Body of pancreas (tissue), 4 donors: ENCODE results near the gene SPATA46. TPM values are rescaled to one million over a fixed set of nuclear protein-coding genes. Genes with fewer than 3 reads are reported as not detected.

ENCODE experiments used
- ATAC-seq: fragments of 150-250 bp; one replicate; pipeline ENCODE4 v1.9.1; 2016
- DNase-seq, 4 donors: peaks; one replicate each; pipeline ENCODE4 v3.0.0-alpha.2; 2019
- H3K27ac ChIP-seq, 4 donors: fragments of 200-600 bp; sonication (generic); 1 replicate in 3 of 4; 2 replicates in 1 of 4; pipeline versions ENCODE4 v1.5.1 to v1.6.1; 2016 to 2019; ENCODE audit warnings: mild to moderate bottlenecking in 1 of 4, mixed read lengths in 1 of 4, moderate library complexity in 1 of 4
- H3K27me3 ChIP-seq, 2 donors: fragments of 200-600 bp; sonication (generic); one replicate each; pipeline ENCODE4 v1.6.0; 2016; ENCODE audit warnings: mild to moderate bottlenecking in 1 of 2
- H3K36me3 ChIP-seq, 2 donors: fragments of 200-600 bp; sonication (generic); replicated peaks in 1 of 2; 2 replicates each; pipeline ENCODE4 v1.5.1; 2016; ENCODE audit warnings: low read depth in 2 of 2; ENCODE audit not compliant: insufficient read depth in 1 of 2
- H3K4me1 ChIP-seq: fragments of 200-600 bp; sonication (generic); one replicate; pipeline ENCODE4 v1.6.0; 2016
- H3K4me3 ChIP-seq, 2 donors: fragments of 200-600 bp; sonication (generic); 1 replicate in 1 of 2; 2 replicates in 1 of 2; pipeline ENCODE4 v1.5.1; 2016 to 2019
- H3K9me3 ChIP-seq, 3 donors: fragments of 200-600 bp; sonication (generic); 1 replicate in 2 of 3; 2 replicates in 1 of 3; pipeline ENCODE4 v1.5.1; 2016
- POLR2A ChIP-seq, 3 donors: fragments of 450-650 bp; IDR thresholded peaks; one replicate each; pipeline ENCODE4 v1.6.1; 2016; ENCODE audit warnings: antibody characterized with exemption in 3 of 3, mild to moderate bottlenecking in 2 of 3
- WGBS, 2 donors: methylation state at CpG; one replicate each; pipeline ENCODE4 v1.1.5; 2017; 5-methylcytosine and 5-hydroxymethylcytosine counted together
- intact Hi-C: fragments of 100-400 bp; cut with DNase I; formaldehyde crosslinking; loops from one replicate; pipeline ENCODE4 v1.15.1; 2023
- total RNA-seq, 2 donors: library from RNA; depleted of rRNA; stranded (reverse); fragments of >200 nt; gene quantifications; one replicate each; pipeline ENCODE4 v1.1.0, GENCODE V29; 2016
- TF ChIP-seq, protein P1 (sequence below), 7 experiments: fragments of 450-650 bp in 4 of 7; fragments of 200-600 bp in 3 of 7; sonication (generic) in 3 of 7; IDR thresholded peaks; one replicate each; pipeline ENCODE4 v1.5.1; 2016 to 2019; ENCODE audit warnings: antibody characterized with exemption in 7 of 7

Gene SPATA46
- total RNA-seq, 2 donors from 2014 or later = not detected

DNA sequence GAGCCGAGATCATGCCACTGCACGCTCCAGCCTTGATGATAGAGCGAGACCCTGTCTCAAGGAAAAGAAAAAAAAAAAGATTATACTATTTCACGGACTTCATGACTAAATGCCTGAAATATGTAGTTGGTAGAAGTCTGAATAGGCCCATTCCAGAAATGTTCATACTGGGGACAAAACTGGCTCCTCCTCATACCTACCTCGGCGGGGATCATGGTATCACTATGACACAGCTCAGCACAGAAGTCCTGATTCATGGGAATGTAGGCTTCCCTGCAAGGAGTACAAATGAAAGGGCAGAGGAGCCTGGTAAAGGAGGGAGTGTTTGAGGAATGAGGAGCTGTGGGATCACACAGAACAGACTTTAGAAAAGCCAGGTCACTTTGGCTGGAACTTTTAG, 5.0 kb downstream of the SPATA46 start:
- WGBS, 2 donors = 90 to 91% methylated on average over 6 of the region's 6 CpGs
- Histone ChIP-seq H3K27ac (no peak overlapping the region), H3K27me3 (no peaks in the 10 kb centered on the region), H3K4me1 (no peaks in the 10 kb centered on the region), H3K4me3 (no peak overlapping the region), H3K9me3 (no peaks in the 10 kb centered on the region), H3K36me3 (peaks cover 0 to 2% of the 10 kb centered on the region in 2 donors)
- intact Hi-C loops = no loop called here
- TF ChIP-seq, protein P1, sequence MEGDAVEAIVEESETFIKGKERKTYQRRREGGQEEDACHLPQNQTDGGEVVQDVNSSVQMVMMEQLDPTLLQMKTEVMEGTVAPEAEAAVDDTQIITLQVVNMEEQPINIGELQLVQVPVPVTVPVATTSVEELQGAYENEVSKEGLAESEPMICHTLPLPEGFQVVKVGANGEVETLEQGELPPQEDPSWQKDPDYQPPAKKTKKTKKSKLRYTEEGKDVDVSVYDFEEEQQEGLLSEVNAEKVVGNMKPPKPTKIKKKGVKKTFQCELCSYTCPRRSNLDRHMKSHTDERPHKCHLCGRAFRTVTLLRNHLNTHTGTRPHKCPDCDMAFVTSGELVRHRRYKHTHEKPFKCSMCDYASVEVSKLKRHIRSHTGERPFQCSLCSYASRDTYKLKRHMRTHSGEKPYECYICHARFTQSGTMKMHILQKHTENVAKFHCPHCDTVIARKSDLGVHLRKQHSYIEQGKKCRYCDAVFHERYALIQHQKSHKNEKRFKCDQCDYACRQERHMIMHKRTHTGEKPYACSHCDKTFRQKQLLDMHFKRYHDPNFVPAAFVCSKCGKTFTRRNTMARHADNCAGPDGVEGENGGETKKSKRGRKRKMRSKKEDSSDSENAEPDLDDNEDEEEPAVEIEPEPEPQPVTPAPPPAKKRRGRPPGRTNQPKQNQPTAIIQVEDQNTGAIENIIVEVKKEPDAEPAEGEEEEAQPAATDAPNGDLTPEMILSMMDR (IDR thresholded peaks at IDR 0.05) = no peak
- TF ChIP-seq POLR2A (IDR thresholded peaks at IDR 0.05) = no peak
- ATAC-seq (no peak), DNase-seq (no peak)

DNA sequence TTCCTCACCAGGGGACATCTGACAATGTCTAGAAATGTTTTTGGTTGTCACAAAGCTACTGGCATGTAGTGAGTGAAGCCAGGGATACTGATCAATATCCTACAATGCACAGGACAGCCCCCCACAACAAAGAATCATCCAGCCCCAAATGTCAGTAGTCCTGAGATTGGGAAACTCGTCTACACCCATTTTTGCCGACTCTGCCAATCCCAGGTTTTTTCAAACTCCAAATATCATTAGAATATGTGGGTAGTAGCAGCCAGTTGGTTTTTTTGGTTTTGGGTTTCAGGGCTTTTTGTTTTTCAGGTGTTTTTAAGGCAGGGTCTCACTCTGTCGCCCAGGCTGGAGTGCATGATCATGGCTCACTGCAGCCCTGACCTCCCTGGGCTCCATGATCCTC, 5.9 kb downstream of the SPATA46 start:
- no peak for DNase-seq
- H3K36me3 ChIP-seq = peaks cover 0 to 2% of the 10 kb centered on the region in 2 donors
- no peaks in the 10 kb centered on the region for H3K27me3 ChIP-seq
- no peak overlapping the region for H3K27ac ChIP-seq
- no peak for TF ChIP-seq POLR2A (IDR thresholded peaks at IDR 0.05)
- TF ChIP-seq, protein P1 (IDR thresholded peaks at IDR 0.05) = no peak
- H3K4me3 ChIP-seq = no peak overlapping the region
- intact Hi-C loops = no loop called here
- H3K9me3 ChIP-seq = no peaks in the 10 kb centered on the region
- H3K4me1 ChIP-seq = no peaks in the 10 kb centered on the region
- WGBS, 2 donors = 85 to 97% methylated on average over 3 of the region's 3 CpGs
- ATAC-seq = no peak

DNA sequence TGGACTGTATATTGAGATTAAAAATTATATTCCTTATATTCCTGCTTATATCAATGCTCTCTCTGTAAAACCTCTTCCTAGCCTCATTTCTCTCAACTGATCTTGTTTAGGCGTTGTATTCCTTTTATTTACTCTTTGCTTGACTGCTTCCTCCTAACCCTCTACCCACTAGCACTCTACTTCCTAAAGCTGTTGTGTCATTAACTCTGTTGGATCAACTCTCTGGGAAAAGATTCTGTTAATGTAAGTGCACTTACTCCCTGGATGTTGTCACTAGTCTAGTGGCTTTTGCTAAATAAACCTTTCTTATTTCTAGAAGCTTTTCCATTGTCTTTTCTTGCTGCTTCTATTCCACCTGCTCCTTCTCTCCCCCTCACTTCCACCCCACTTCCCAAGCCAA, 6.5 kb downstream of the SPATA46 start:
- no peaks in the 10 kb centered on the region for H3K4me1 ChIP-seq
- ATAC-seq = no peak
- peaks cover 0 to 2% of the 10 kb centered on the region in 2 donors for H3K36me3 ChIP-seq
- no peaks in the 10 kb centered on the region for H3K9me3 ChIP-seq
- H3K4me3 ChIP-seq = no peak overlapping the region
- no peaks in the 10 kb centered on the region for H3K27me3 ChIP-seq
- WGBS, 2 donors = 93 to 100% methylated on average over 1 of the region's 1 CpG
- no peak overlapping the region for H3K27ac ChIP-seq
- intact Hi-C loops = no loop called here
- DNase-seq = no peak
- no peak for TF ChIP-seq POLR2A (IDR thresholded peaks at IDR 0.05)
- TF ChIP-seq, protein P1 (IDR thresholded peaks at IDR 0.05) = no peak

DNA sequence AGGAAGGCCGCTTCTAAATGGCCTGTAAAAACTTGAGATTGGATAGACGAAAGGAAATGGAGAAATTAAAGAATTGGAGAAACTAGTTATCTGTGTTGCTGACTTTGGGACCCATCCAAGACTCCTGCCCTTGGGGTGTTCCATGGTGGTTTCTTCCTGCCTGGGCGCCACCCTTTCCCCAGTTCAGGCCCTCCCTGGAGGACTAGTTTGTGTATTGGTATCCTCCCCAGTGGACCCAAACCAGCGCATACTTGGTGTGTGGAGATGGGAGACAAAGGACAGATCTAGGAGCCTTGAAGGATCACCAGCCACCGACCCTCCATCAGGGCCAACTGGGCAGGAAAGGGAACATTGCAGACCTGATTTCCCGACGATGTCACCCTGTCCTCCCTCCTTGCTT, 7.1 kb downstream of the SPATA46 start:
- H3K4me3 ChIP-seq = no peak overlapping the region
- DNase-seq = no peak
- intact Hi-C loops = no loop called here
- H3K27ac ChIP-seq = no peak overlapping the region
- peaks cover 0 to 2% of the 10 kb centered on the region in 2 donors for H3K36me3 ChIP-seq
- ATAC-seq = no peak
- H3K4me1 ChIP-seq = no peaks in the 10 kb centered on the region
- no peaks in the 10 kb centered on the region for H3K9me3 ChIP-seq
- H3K27me3 ChIP-seq = no peaks in the 10 kb centered on the region
- TF ChIP-seq, protein P1 (IDR thresholded peaks at IDR 0.05) = no peak
- TF ChIP-seq POLR2A (IDR thresholded peaks at IDR 0.05) = no peak
- WGBS, 2 donors = 91 to 95% methylated on average over 7 of the region's 7 CpGs

DNA sequence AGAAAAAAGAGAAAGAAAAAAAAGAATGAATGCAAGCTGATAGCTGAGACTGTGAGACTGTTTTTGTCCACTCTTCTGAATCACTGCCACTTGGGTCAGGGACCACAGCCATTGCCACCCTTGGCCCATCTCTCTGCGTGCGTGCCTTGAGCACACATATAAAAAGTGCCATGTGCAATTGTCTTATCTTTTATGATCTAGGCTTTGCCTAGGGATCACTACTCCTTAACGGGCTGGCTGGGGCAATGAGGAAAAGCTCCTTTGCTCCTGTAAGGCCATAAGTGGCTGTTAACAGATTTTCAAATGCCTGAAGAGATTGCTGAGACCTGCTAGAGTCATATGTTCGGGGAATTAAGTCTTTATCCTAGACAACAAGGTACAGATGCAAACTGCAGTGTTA, 8.2 kb downstream of the SPATA46 start:
- DNase-seq = no peak
- no peak for TF ChIP-seq POLR2A (IDR thresholded peaks at IDR 0.05)
- TF ChIP-seq, protein P1 (IDR thresholded peaks at IDR 0.05) = no peak
- Histone ChIP-seq H3K9me3 (no peaks in the 10 kb centered on the region), H3K27me3 (no peaks in the 10 kb centered on the region), H3K4me3 (no peak overlapping the region), H3K4me1 (no peaks in the 10 kb centered on the region), H3K36me3 (peaks cover 0 to 2% of the 10 kb centered on the region in 2 donors), H3K27ac (no peak overlapping the region)
- ATAC-seq = no peak
- intact Hi-C loops = no loop called here
- WGBS, 2 donors = 88 to 94% methylated on average over 3 to 4 of the region's 4 CpGs
